HUES48 (cell line): ENCODE results near the gene SMPDL3A.

Experiments
- H3K27ac ChIP-seq: one replicate; pipeline ENCODE4 v1.7.0; 2013; ENCODE audit warnings: low read depth, low read length, inconsistent platforms
- H3K27me3 ChIP-seq: 2 replicates; pipeline ENCODE4 v1.6.1; 2013; ENCODE audit warnings: mild to moderate bottlenecking, low read length; ENCODE audit not compliant: control insufficient read depth, insufficient read depth
- H3K36me3 ChIP-seq: 2 replicates; pipeline ENCODE4 v1.6.1; 2013; ENCODE audit warnings: low read length; ENCODE audit not compliant: control insufficient read depth, insufficient read depth
- H3K4me1 ChIP-seq: 2 replicates; pipeline ENCODE4 v1.6.1; 2013; ENCODE audit warnings: mild to moderate bottlenecking, low read length; ENCODE audit not compliant: control insufficient read depth, insufficient read depth
- H3K4me3 ChIP-seq: 2 replicates; pipeline ENCODE4 v1.5.1; 2013; ENCODE audit warnings: mild to moderate bottlenecking, low read depth, low read length
- H3K9ac ChIP-seq: 2 replicates; pipeline ENCODE4 v1.6.1; 2013; ENCODE audit warnings: mild to moderate bottlenecking, low read depth, low read length, moderate library complexity
- H3K9me3 ChIP-seq: 2 replicates; pipeline ENCODE4 v1.6.1; 2013; ENCODE audit warnings: low read length; ENCODE audit not compliant: control insufficient read depth, insufficient read depth

The SMPDL3A gene

DNA sequence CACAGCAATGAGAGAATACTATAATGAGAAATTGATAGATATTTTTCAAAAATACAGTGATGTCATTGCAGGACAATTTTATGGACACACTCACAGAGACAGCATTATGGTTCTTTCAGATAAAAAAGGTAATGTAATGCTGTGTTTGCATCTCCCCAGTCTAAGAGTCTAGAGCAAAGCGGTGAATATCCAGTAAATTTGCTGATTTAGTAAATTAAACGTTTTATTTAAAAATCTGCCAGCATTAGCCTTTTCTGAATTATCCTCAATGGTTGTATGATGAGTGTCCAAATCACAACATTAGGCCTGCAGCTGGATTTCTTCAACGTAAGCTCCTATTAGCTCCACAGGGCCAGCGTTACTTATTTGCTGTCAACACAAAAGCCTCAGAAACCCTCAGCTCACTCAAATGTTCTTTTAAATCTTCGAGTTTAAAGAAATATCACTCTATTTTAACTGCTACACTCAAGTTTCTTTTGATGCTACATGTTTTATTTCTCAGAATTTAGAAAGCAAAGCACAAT, 16.0 kb downstream of the SMPDL3A start:
- no peak overlapping the region for H3K27ac ChIP-seq
- no peaks in the 10 kb centered on the region for H3K36me3 ChIP-seq
- H3K27me3 ChIP-seq, result no peaks in the 10 kb centered on the region
- no peak overlapping the region for H3K4me3 ChIP-seq
- peaks cover 7% of the 10 kb centered on the region for H3K4me1 ChIP-seq
- no peaks in the 10 kb centered on the region for H3K9me3 ChIP-seq
- H3K9ac ChIP-seq, result no peak overlapping the region

- Histone ChIP-seq H3K27me3 (no peaks in the 10 kb centered on the region), H3K27ac (no peak overlapping the region), H3K4me3 (no peak overlapping the region), H3K9me3 (no peaks in the 10 kb centered on the region), H3K9ac (no peak overlapping the region), H3K4me1 (peaks cover 6% of the 10 kb centered on the region), H3K36me3 (no peaks in the 10 kb centered on the region)
These were observed 17.2 kb downstream of the SMPDL3A start for GRCh38 chr6:122806291-122806690.

DNA sequence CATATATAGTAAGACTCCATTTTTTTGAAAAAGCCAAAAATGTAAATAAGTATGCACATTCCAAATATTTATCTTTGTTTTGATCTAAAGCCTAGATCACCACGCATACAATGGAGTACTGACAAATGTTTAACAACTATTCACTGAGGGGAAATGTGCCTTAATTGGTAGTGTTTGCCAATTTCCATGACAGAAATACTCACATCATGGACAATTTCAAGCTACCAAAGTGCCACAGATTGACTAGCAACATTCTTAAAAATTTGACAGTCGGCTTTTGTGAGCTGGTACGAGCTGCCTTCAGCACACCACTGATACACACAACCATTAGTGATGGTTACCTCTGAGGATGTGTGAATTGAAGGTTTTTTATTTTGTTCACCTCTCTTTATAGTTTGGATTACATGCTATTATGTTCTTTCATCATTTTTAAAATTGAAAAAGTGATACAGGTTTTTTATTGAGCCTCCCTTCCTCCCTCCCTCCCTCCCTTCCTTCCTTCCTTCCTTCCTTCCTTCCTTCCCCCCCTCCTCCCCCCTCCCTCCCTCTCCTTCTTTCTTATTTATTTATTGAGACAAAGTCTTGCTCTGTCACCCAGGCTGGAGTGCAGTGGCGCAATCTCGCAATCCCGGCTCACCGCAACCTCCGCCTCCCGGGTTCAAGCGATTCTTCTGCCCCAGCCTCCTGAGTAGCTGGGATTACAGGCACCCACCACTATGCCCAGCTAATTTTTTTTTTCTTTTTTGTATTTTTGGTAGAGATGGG, 19.2 kb downstream of the SMPDL3A start:
- H3K9ac ChIP-seq, result no peak overlapping the region
- no peaks in the 10 kb centered on the region for H3K9me3 ChIP-seq
- H3K27ac ChIP-seq, result no peak overlapping the region
- H3K36me3 ChIP-seq, result no peaks in the 10 kb centered on the region
- no peaks in the 10 kb centered on the region for H3K27me3 ChIP-seq
- no peak overlapping the region for H3K4me3 ChIP-seq
- no peaks in the 10 kb centered on the region for H3K4me1 ChIP-seq

GRCh38 chr6:122809001-122809400, 19.9 kb downstream of the SMPDL3A start:
- H3K27ac ChIP-seq, result no peak overlapping the region
- H3K4me1 ChIP-seq, result no peaks in the 10 kb centered on the region
- no peaks in the 10 kb centered on the region for H3K9me3 ChIP-seq
- H3K9ac ChIP-seq, result no peak overlapping the region
- no peaks in the 10 kb centered on the region for H3K27me3 ChIP-seq
- H3K36me3 ChIP-seq, result no peaks in the 10 kb centered on the region
- H3K4me3 ChIP-seq, result no peak overlapping the region

DNA sequence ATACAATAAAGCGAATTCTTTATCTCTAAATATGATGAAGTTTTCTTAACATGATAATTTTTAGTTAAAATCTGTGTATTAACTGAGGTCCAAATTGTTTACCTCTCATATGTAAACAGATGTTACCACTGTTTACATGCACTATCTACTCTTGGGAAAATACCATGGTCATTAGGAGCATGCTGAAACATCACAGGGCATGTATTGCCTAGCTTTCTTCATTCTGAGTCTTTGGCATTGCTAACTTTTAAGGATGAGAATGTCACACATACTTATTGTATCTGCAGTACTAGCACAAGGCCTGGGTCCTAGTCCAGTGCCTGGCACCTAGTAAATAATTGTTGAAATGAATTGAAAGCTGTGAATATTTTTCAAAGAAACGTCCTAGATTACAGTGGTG, 20.6 kb downstream of the SMPDL3A start:
- H3K36me3 ChIP-seq, result no peaks in the 10 kb centered on the region
- H3K4me1 ChIP-seq, result no peaks in the 10 kb centered on the region
- H3K4me3 ChIP-seq, result no peak overlapping the region
- H3K9ac ChIP-seq, result no peak overlapping the region
- H3K9me3 ChIP-seq, result no peaks in the 10 kb centered on the region
- H3K27ac ChIP-seq, result no peak overlapping the region
- H3K27me3 ChIP-seq, result no peaks in the 10 kb centered on the region

GRCh38 chr6:122810189-122810588, 21.1 kb downstream of the SMPDL3A start:
- no peaks in the 10 kb centered on the region for H3K4me1 ChIP-seq
- no peak overlapping the region for H3K27ac ChIP-seq
- H3K27me3 ChIP-seq, result no peaks in the 10 kb centered on the region
- H3K36me3 ChIP-seq, result no peaks in the 10 kb centered on the region
- no peak overlapping the region for H3K9ac ChIP-seq
- H3K9me3 ChIP-seq, result no peaks in the 10 kb centered on the region
- no peak overlapping the region for H3K4me3 ChIP-seq

- Histone ChIP-seq H3K4me3 (no peak overlapping the region), H3K27me3 (no peaks in the 10 kb centered on the region), H3K36me3 (no peaks in the 10 kb centered on the region), H3K27ac (no peak overlapping the region), H3K4me1 (peaks cover 12% of the 10 kb centered on the region), H3K9ac (no peak overlapping the region), H3K9me3 (no peaks in the 10 kb centered on the region)
These were observed 28.3 kb downstream of the SMPDL3A start for GRCh38 chr6:122817358-122817757.

- H3K4me3 ChIP-seq, result no peak overlapping the region
- H3K27me3 ChIP-seq, result no peaks in the 10 kb centered on the region
- H3K9me3 ChIP-seq, result no peaks in the 10 kb centered on the region
- peaks cover 12% of the 10 kb centered on the region for H3K4me1 ChIP-seq
- H3K27ac ChIP-seq, result no peak overlapping the region
- no peak overlapping the region for H3K9ac ChIP-seq
- H3K36me3 ChIP-seq, result no peaks in the 10 kb centered on the region
These were observed 28.7 kb downstream of the SMPDL3A start for GRCh38 chr6:122817766-122818165.

GRCh38 chr6:122818866-122819265, 29.8 kb downstream of the SMPDL3A start:
- Histone ChIP-seq H3K36me3 (no peaks in the 10 kb centered on the region), H3K27ac (no peak overlapping the region), H3K9me3 (no peaks in the 10 kb centered on the region), H3K9ac (no peak overlapping the region), H3K4me3 (no peak overlapping the region), H3K4me1 (peaks cover 12% of the 10 kb centered on the region), H3K27me3 (no peaks in the 10 kb centered on the region)

- no peaks in the 10 kb centered on the region for H3K36me3 ChIP-seq
- H3K9me3 ChIP-seq, result no peaks in the 10 kb centered on the region
- no peak overlapping the region for H3K4me3 ChIP-seq
- peaks cover 12% of the 10 kb centered on the region for H3K4me1 ChIP-seq
- no peak overlapping the region for H3K9ac ChIP-seq
- H3K27ac ChIP-seq, result no peak overlapping the region
- H3K27me3 ChIP-seq, result no peaks in the 10 kb centered on the region
These were observed 32.0 kb downstream of the SMPDL3A start for GRCh38 chr6:122821095-122821494.

DNA sequence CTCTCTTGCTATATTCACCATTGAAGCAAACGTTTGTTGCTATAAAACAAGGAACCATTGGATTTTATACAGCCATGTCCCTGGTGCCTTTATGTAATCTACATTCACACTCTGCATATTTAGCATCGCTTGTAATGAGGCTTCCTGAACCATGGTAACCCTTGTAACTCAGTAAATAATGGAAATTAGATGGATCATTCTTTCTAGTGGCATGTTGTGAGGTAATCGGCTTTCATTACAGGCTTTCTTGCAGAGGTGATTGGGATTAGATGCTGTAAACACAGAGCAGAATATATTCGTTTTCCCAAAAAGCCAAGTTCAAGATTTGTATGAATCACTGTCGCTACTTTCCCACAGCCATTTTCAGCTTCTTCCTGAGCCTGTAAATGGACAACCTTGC, 36.1 kb downstream of the SMPDL3A start:
- H3K9me3 ChIP-seq, result no peaks in the 10 kb centered on the region
- H3K36me3 ChIP-seq, result no peaks in the 10 kb centered on the region
- H3K4me3 ChIP-seq, result no peak overlapping the region
- no peak overlapping the region for H3K27ac ChIP-seq
- H3K9ac ChIP-seq, result no peak overlapping the region
- H3K4me1 ChIP-seq, result peaks cover 26% of the 10 kb centered on the region
- no peaks in the 10 kb centered on the region for H3K27me3 ChIP-seq
